ENCODE results near the gene RAB3C. TPM values are rescaled to one million over a fixed set of nuclear protein-coding genes. Genes with fewer than 3 reads are reported as not detected.
"Not testable (repeated sequence)": the region's sequence is repeated elsewhere in the genome, so short reads cannot be mapped to it uniquely, and the experiment has no call there.

Gene RAB3C
- total RNA-seq, 6 experiments from 2014 or later, result 0.18 to 2.6 (median 0.99) TPM

- H3K36me3 ChIP-seq, result no peaks in the 10 kb centered on the region
- H3K4me3 ChIP-seq, result no peak overlapping the region
- H3K27me3 ChIP-seq, result no peaks in the 10 kb centered on the region
- ATAC-seq, result peak in 3 of 4 donors; percentile 39 to 66 (median 43)
- H3K4me1 ChIP-seq, result peaks cover 0 to 30% (median 10%) of the 10 kb centered on the region in 4 donors
- no peak for TF ChIP-seq POLR2A (IDR thresholded peaks at IDR 0.05)
- TF ChIP-seq CTCF (IDR thresholded peaks at IDR 0.05), result no peak
- no peaks in the 10 kb centered on the region for H3K9me3 ChIP-seq
- whole genome bisulfite sequencing (ENCODE audit: insufficient coverage, low coverage, low lambda C conversion rate, missing lambda C conversion rate), result 88% methylated on average over 1 of the region's 6 CpGs
- H3K27ac ChIP-seq, result peak overlapping the region in 2 of 3 donors; percentile 83
- intact Hi-C loops (cut with DNase I), result no loop called here
- DNase-seq, result peak in 1 of 3 donors; percentile 53
Measured at GRCh38 chr5:58699762-58700118, 116.9 kb downstream of the RAB3C start.

- peak; percentile 70 to 76 (median 72) for ATAC-seq
- 10% methylated on average over 3 of the region's 3 CpGs for WGBS (ENCODE audit: insufficient coverage, low coverage, low lambda C conversion rate, missing lambda C conversion rate)
- intact Hi-C loops (cut with DNase I), result no loop called here
Measured at GRCh38 chr5:58703925-58704555, 121.2 kb downstream of the RAB3C start.

GRCh38 chr5:58706736-58707135 lies 123.9 kb downstream of the RAB3C start:
- intact Hi-C loops (cut with DNase I), result no loop called here
- peak in 3 of 4 donors; percentile 45 to 59 (median 50) for ATAC-seq
- TF ChIP-seq CTCF (IDR thresholded peaks at IDR 0.05) (no peak), POLR2A (IDR thresholded peaks at IDR 0.05) (no peak)
- no peak for DNase-seq
- H3K9me3 ChIP-seq, result no peaks in the 10 kb centered on the region
- 28% methylated on average over 3 of the region's 3 CpGs for WGBS (ENCODE audit: insufficient coverage, low coverage, low lambda C conversion rate, missing lambda C conversion rate)
- peaks cover 0 to 33% (median 8%) of the 10 kb centered on the region in 4 donors for H3K4me1 ChIP-seq
- H3K27ac ChIP-seq, result peak overlapping the region in 1 of 3 donors; percentile 34
- no peak overlapping the region for H3K4me3 ChIP-seq
- H3K27me3 ChIP-seq, result no peaks in the 10 kb centered on the region
- H3K36me3 ChIP-seq, result no peaks in the 10 kb centered on the region

More at GRCh38 chr5:58703925-58704555, 121.2 kb downstream of the RAB3C start:
- no peaks in the 10 kb centered on the region for H3K36me3 ChIP-seq
- no peak overlapping the region for H3K4me3 ChIP-seq
- H3K9me3 ChIP-seq, result no peaks in the 10 kb centered on the region
- no peak for DNase-seq
- no peak for TF ChIP-seq CTCF (IDR thresholded peaks at IDR 0.05)
- TF ChIP-seq POLR2A (IDR thresholded peaks at IDR 0.05), result no peak
- H3K27ac ChIP-seq, result peak overlapping the region in 2 of 3 donors; percentile 46 to 63
- no peaks in the 10 kb centered on the region for H3K27me3 ChIP-seq
- H3K4me1 ChIP-seq, result peaks cover 0 to 48% (median 10%) of the 10 kb centered on the region in 4 donors

- no peak overlapping the region for H3K27ac ChIP-seq
- 27% methylated on average over 1 of the region's 1 CpG for WGBS (ENCODE audit: insufficient coverage, low coverage, low lambda C conversion rate, missing lambda C conversion rate)
- peaks cover 0 to 31% (median 5%) of the 10 kb centered on the region in 4 donors for H3K4me1 ChIP-seq
- no peaks in the 10 kb centered on the region for H3K36me3 ChIP-seq
- H3K9me3 ChIP-seq, result no peaks in the 10 kb centered on the region
- DNase-seq, result no peak
- intact Hi-C loops (cut with DNase I), result no loop called here
- ATAC-seq, result peak in 3 of 4 donors; percentile 5 to 16 (median 14)
- TF ChIP-seq POLR2A (IDR thresholded peaks at IDR 0.05) (no peak), CTCF (IDR thresholded peaks at IDR 0.05) (no peak)
- no peaks in the 10 kb centered on the region for H3K27me3 ChIP-seq
- no peak overlapping the region for H3K4me3 ChIP-seq
Measured at GRCh38 chr5:58708456-58708855, 125.6 kb downstream of the RAB3C start.

GRCh38 chr5:58710425-58710824 lies 127.5 kb downstream of the RAB3C start:
- H3K4me1 ChIP-seq, result peaks cover 0 to 11% (median 0%) of the 10 kb centered on the region in 4 donors
- H3K36me3 ChIP-seq; intact Hi-C loops (cut with DNase I); ATAC-seq; H3K9me3 ChIP-seq; H3K4me3 ChIP-seq; DNase-seq; H3K27ac ChIP-seq; H3K27me3 ChIP-seq: not testable (repeated sequence)
- WGBS (ENCODE audit: insufficient coverage, low coverage, low lambda C conversion rate, missing lambda C conversion rate), result 86% methylated on average over 5 of the region's 8 CpGs

All from right lobe of liver (tissue), 6 donors.